ENCODE results near the gene MTRR.

GRCh38 chr5:7884491-7885267 lies 15.7 kb downstream of the MTRR start:
- TF ChIP-seq POLR2A (IDR thresholded peaks at IDR 0.05) (no peak), CTCF (IDR thresholded peaks at IDR 0.05) (no peak)

Measured in vagina (tissue), 2 donors.